Ishikawa (cell line): ENCODE results near the gene UQCC5.

ENCODE experiments used
- CEBPB ChIP-seq: IDR thresholded peaks from 2 replicates; pipeline ENCODE4 v1.6.1; 2012
- CREB1 ChIP-seq: IDR thresholded peaks from 2 replicates; pipeline ENCODE4 v1.6.1; 2012; ENCODE audit warnings: low read depth
- EGR1 ChIP-seq: IDR thresholded peaks from 2 replicates; pipeline ENCODE4 v1.6.1; 2012
- EP300 ChIP-seq: IDR thresholded peaks from 2 replicates; pipeline ENCODE4 v1.6.1; 2012; ENCODE audit warnings: borderline replicate concordance
- FOXM1 ChIP-seq: IDR thresholded peaks from 2 replicates; pipeline ENCODE4 v1.6.1; 2012; ENCODE audit warnings: low read depth, borderline replicate concordance
- MAX ChIP-seq: IDR thresholded peaks from 2 replicates; pipeline ENCODE4 v1.6.1; 2012
- NFIC ChIP-seq: IDR thresholded peaks from 2 replicates; pipeline ENCODE4 v1.6.1; 2012
- RAD21 ChIP-seq: IDR thresholded peaks from 2 replicates; pipeline ENCODE4 v1.6.1; 2012; ENCODE audit warnings: low read depth
- REST ChIP-seq: IDR thresholded peaks from 2 replicates; pipeline ENCODE4 v1.6.1; 2012; ENCODE audit warnings: low read depth, mild to moderate bottlenecking
- TAF1 ChIP-seq: IDR thresholded peaks from 2 replicates; pipeline ENCODE4 v1.6.1; 2012; ENCODE audit warnings: low read depth, mild to moderate bottlenecking
- TCF12 ChIP-seq: IDR thresholded peaks from 2 replicates; pipeline ENCODE4 v1.6.1; 2012; ENCODE audit warnings: low read depth
- TEAD4 ChIP-seq: IDR thresholded peaks from 2 replicates; pipeline ENCODE4 v1.6.1; 2012
- USF1 ChIP-seq: IDR thresholded peaks from 2 replicates; pipeline ENCODE4 v1.6.1; 2012
- YY1 ChIP-seq: IDR thresholded peaks from 2 replicates; pipeline ENCODE4 v1.6.1; 2012; ENCODE audit warnings: low read depth
- ZBTB7A ChIP-seq: IDR thresholded peaks from 2 replicates; pipeline ENCODE4 v1.6.1; 2012; ENCODE audit warnings: low read depth

The UQCC5 gene

GRCh38 chr3:52509753-52510328 lies 26.6 kb upstream of the UQCC5 start:
- TF ChIP-seq EP300 (no peak), TEAD4 (no peak), REST (no peak), TCF12 (no peak), CREB1 (no peak), TAF1 (no peak), RAD21 (no peak)

GRCh38 chr3:52511509-52511908 lies 24.9 kb upstream of the UQCC5 start:
- TF ChIP-seq TCF12: no peak
- TF ChIP-seq REST: no peak
- no peak for TF ChIP-seq YY1
- TF ChIP-seq ZBTB7A: no peak
- no peak for TF ChIP-seq EP300
- TF ChIP-seq TEAD4: no peak
- TF ChIP-seq FOXM1: no peak
- no peak for TF ChIP-seq CEBPB

- TF ChIP-seq EP300 (no peak), TEAD4 (no peak), USF1 (no peak), TAF1 (no peak), MAX (no peak), RAD21 (no peak)
These were observed 24.3 kb upstream of the UQCC5 start for GRCh38 chr3:52512105-52512504.

GRCh38 chr3:52512727-52513126 lies 23.7 kb upstream of the UQCC5 start:
- no peak for TF ChIP-seq TCF12
- no peak for TF ChIP-seq ZBTB7A
- no peak for TF ChIP-seq MAX
- no peak for TF ChIP-seq TEAD4
- TF ChIP-seq RAD21: no peak
- no peak for TF ChIP-seq CEBPB
- no peak for TF ChIP-seq FOXM1
- TF ChIP-seq USF1: no peak
- no peak for TF ChIP-seq EP300

- TF ChIP-seq EP300 (no peak), NFIC (no peak), TAF1 (no peak), CREB1 (no peak), YY1 (no peak), TEAD4 (no peak), CEBPB (no peak), USF1 (no peak), FOXM1 (no peak)
These were observed 23.1 kb upstream of the UQCC5 start for GRCh38 chr3:52513281-52513680.

- TF ChIP-seq ZBTB7A: no peak
- no peak for TF ChIP-seq TCF12
- no peak for TF ChIP-seq CEBPB
- no peak for TF ChIP-seq NFIC
- no peak for TF ChIP-seq RAD21
- no peak for TF ChIP-seq REST
- no peak for TF ChIP-seq EGR1
- TF ChIP-seq USF1: no peak
- no peak for TF ChIP-seq MAX
- TF ChIP-seq YY1: no peak
- TF ChIP-seq TAF1: no peak
- TF ChIP-seq EP300: no peak
- no peak for TF ChIP-seq TEAD4
- TF ChIP-seq CREB1: no peak
- TF ChIP-seq FOXM1: no peak
These were observed 21.8 kb upstream of the UQCC5 start for GRCh38 chr3:52514576-52514975.
